GM18520 (cell line): ENCODE data around the gene FAM222B.
"Not testable (repeated sequence)": the region's sequence is repeated elsewhere in the genome, so short reads cannot be mapped to it uniquely, and the experiment has no call there.

ENCODE experiments used
- ATAC-seq: cut with Tn5 transposase; IDR thresholded peaks from one replicate; pipeline ENCODE4 v1.9.1; 2021; ENCODE audit not compliant: unreplicated experiment

Gene FAM222B

GRCh38 chr17:28843816-28844148 is 1.2 kb upstream of the FAM222B start:
- ATAC-seq = no peak

- ATAC-seq = no peak
Measured at GRCh38 chr17:28841901-28842281, 699 bp downstream of the FAM222B start.

- no peak for ATAC-seq
Measured at GRCh38 chr17:28839221-28839620, 3.4 kb downstream of the FAM222B start.

- ATAC-seq = not testable (repeated sequence)
Measured at GRCh38 chr17:28836541-28836940, 6.0 kb downstream of the FAM222B start.

GRCh38 chr17:28834420-28834819 is 8.2 kb downstream of the FAM222B start:
- ATAC-seq = no peak

- no peak for ATAC-seq
Measured at GRCh38 chr17:28828294-28829040, 14.1 kb downstream of the FAM222B start.

- no peak for ATAC-seq
Measured at GRCh38 chr17:28827672-28828071, 14.9 kb downstream of the FAM222B start.

- ATAC-seq = no peak
Measured at GRCh38 chr17:28819582-28819981, 23.0 kb downstream of the FAM222B start.

GRCh38 chr17:28818819-28819221 is 23.8 kb downstream of the FAM222B start:
- no peak for ATAC-seq

- ATAC-seq = no peak
Measured at GRCh38 chr17:28816540-28816939, 26.1 kb downstream of the FAM222B start.

GRCh38 chr17:28812748-28813377 is 29.7 kb downstream of the FAM222B start:
- ATAC-seq = no peak

- ATAC-seq = peak; percentile 99
Measured at GRCh38 chr17:28812091-28812747, 30.4 kb downstream of the FAM222B start.

GRCh38 chr17:28811651-28812090 is 30.9 kb downstream of the FAM222B start:
- no peak for ATAC-seq

GRCh38 chr17:28810437-28810836 is 32.2 kb downstream of the FAM222B start:
- no peak for ATAC-seq

GRCh38 chr17:28807925-28808634 is 34.5 kb downstream of the FAM222B start:
- ATAC-seq = no peak

- no peak for ATAC-seq
Measured at GRCh38 chr17:28796062-28796461, 46.5 kb downstream of the FAM222B start.

GRCh38 chr17:28794846-28795441 is 47.6 kb downstream of the FAM222B start:
- ATAC-seq = not testable (repeated sequence)

GRCh38 chr17:28792877-28793661 is 49.5 kb downstream of the FAM222B start:
- ATAC-seq = no peak

GRCh38 chr17:28788100-28788499 is 54.5 kb downstream of the FAM222B start:
- no peak for ATAC-seq

GRCh38 chr17:28783161-28783560 is 59.4 kb downstream of the FAM222B start:
- ATAC-seq = no peak
